Stimulated activated CD8-positive, alpha-beta memory T cell treated with anti-CD3 and anti-CD28 coated beads, Interleukin-12 subunit alpha, Interleukin-12 subunit beta, amount 100 ng/mL, for 4 hours (primary cell): ENCODE measurements around the gene HTT.

Experiments used
- DNase-seq: peaks from one replicate; pipeline ENCODE4 v3.0.0-alpha.2; 2020; ENCODE audit warnings: low read depth

The HTT gene

GRCh38 chr4:3235581-3235980, 161.1 kb downstream of the HTT start:
- no peak for DNase-seq

GRCh38 chr4:3236326-3236878, 161.9 kb downstream of the HTT start:
- no peak for DNase-seq

GRCh38 chr4:3237266-3237665, 162.8 kb downstream of the HTT start:
- DNase-seq: no peak

- no peak for DNase-seq
Measured at GRCh38 chr4:3237712-3238560, 163.5 kb downstream of the HTT start.

- DNase-seq: no peak
Measured at GRCh38 chr4:3238721-3239120, 164.2 kb downstream of the HTT start.

- DNase-seq: no peak
Measured at GRCh38 chr4:3239303-3239702, 164.8 kb downstream of the HTT start.

GRCh38 chr4:3239998-3240920, 165.8 kb downstream of the HTT start:
- no peak for DNase-seq

- no peak for DNase-seq
Measured at GRCh38 chr4:3240936-3241522, 166.5 kb downstream of the HTT start.

- no peak for DNase-seq
Measured at GRCh38 chr4:3241898-3242524, 167.5 kb downstream of the HTT start.

GRCh38 chr4:3243136-3243780, 168.8 kb downstream of the HTT start:
- DNase-seq: no peak

- DNase-seq: no peak
Measured at GRCh38 chr4:3244002-3244401, 169.5 kb downstream of the HTT start.

GRCh38 chr4:3244747-3245146, 170.3 kb downstream of the HTT start:
- DNase-seq: no peak

GRCh38 chr4:3245676-3246075, 171.2 kb downstream of the HTT start:
- no peak for DNase-seq

- DNase-seq: no peak
Measured at GRCh38 chr4:3246458-3247398, 172.2 kb downstream of the HTT start.

GRCh38 chr4:3247399-3248177, 173.1 kb downstream of the HTT start:
- DNase-seq: no peak

- no peak for DNase-seq
Measured at GRCh38 chr4:3248178-3248480, 173.6 kb downstream of the HTT start.

- no peak for DNase-seq
Measured at GRCh38 chr4:3248811-3249661, 174.6 kb downstream of the HTT start, which contains the start of gene MSANTD1. Gene MSANTD1 (plus strand): TSS chr4:3249159. CDS start chr4:3249223, 64 bp downstream.

GRCh38 chr4:3249711-3250437, 175.4 kb downstream of the HTT start:
- DNase-seq: no peak
